Endothelial cell of umbilical vein (primary cell): Measurements from ENCODE around the gene TMIGD3. TPM values are rescaled to one million over a fixed set of nuclear protein-coding genes. Genes with fewer than 3 reads are reported as not detected.

Experiments used
- BruUV-seq: library from RNA; stranded (reverse); fragments of 400-500 nt; replicated peaks from 2 replicates; lab custom pipeline; 2021; lab: Mats Ljungman, UMichigan
- CTCF ChIA-PET: fragments of 300-600, 350-600 bp; sonication (Branson Sonifier 250); formaldehyde crosslinking; loops from one replicate; lab custom pipeline; 2021; ENCODE audit warnings: antibody characterized with exemption, inconsistent platforms; lab: Charles Lee
- POLR2A ChIA-PET: fragments of 300-600, 350-600 bp; sonication (Branson Sonifier 250); formaldehyde crosslinking; loops from one replicate; lab custom pipeline; 2021; ENCODE audit warnings: antibody characterized with exemption, inconsistent platforms; lab: Charles Lee
- DNase-seq: peaks from one replicate; pipeline ENCODE4 v3.0.0-alpha.2; 2011; ENCODE audit warnings: low read depth, low spot score
- FAIRE-seq: peaks from 2 replicates; lab custom pipeline; 2011; peaks lifted over from hg19 to GRCh38; lab: Jason Lieb, UNC
- H2AFZ ChIP-seq: 2 replicates; pipeline ENCODE4 v1.6.0; 2012; ENCODE audit warnings: low read depth, low read length, control low read depth, inconsistent platforms
- H3K27ac ChIP-seq: 2 replicates; pipeline ENCODE4 v1.5.1; 2011; ENCODE audit warnings: low read depth, mild to moderate bottlenecking, control low read depth, low read length, moderate library complexity; ENCODE audit not compliant: insufficient read depth
- H3K27me3 ChIP-seq, 2 experiments: 2 replicates each; pipeline versions ENCODE4 v1.6.0 to v1.6.1; 2011; ENCODE audit warnings: low read length in 2 of 2, mixed read lengths in 1 of 2; ENCODE audit not compliant: control insufficient read depth in 2 of 2, insufficient read depth in 2 of 2
- H3K36me3 ChIP-seq, 2 experiments: 2 replicates in 1 of 2; 3 replicates in 1 of 2; pipeline ENCODE4 v1.5.1; 2011; ENCODE audit warnings: low read length in 2 of 2, mild to moderate bottlenecking in 1 of 2, moderate library complexity in 1 of 2; ENCODE audit not compliant: control insufficient read depth in 2 of 2, insufficient read depth in 2 of 2; ENCODE audit errors: extremely low read depth in 1 of 2
- H3K4me1 ChIP-seq: 3 replicates; pipeline ENCODE4 v1.5.1; 2011; ENCODE audit warnings: mild to moderate bottlenecking, low read length; ENCODE audit not compliant: control insufficient read depth, insufficient read depth; ENCODE audit errors: extremely low read depth
- H3K4me2 ChIP-seq: 2 replicates; pipeline ENCODE4 v1.6.1; 2011; ENCODE audit warnings: low read length, control low read depth, mixed read lengths; ENCODE audit not compliant: insufficient read depth
- H3K4me3 ChIP-seq, 3 experiments: fragments of 200-600 bp in 1 of 3; sonication (generic), shearing (Covaris generic) in 1 of 3; replicated peaks in 1 of 3; 2 replicates each; pipeline ENCODE4 v1.5.1; 2011 to 2016; ENCODE audit warnings: control low read depth in 3 of 3, low read length in 3 of 3, mild to moderate bottlenecking in 2 of 3, inconsistent platforms in 1 of 3, low read depth in 1 of 3, moderate library complexity in 1 of 3; ENCODE audit not compliant: insufficient read depth in 1 of 3
- H3K79me2 ChIP-seq: 2 replicates; pipeline ENCODE4 v1.6.0; 2012; ENCODE audit warnings: low read length, inconsistent platforms; ENCODE audit not compliant: control insufficient read depth, insufficient read depth
- H3K9ac ChIP-seq: replicated peaks from 2 replicates; pipeline ENCODE3; 2011; ENCODE audit warnings: low read length, control low read depth; ENCODE audit not compliant: insufficient read depth; ENCODE audit errors: extremely low read depth
- H3K9me1 ChIP-seq: replicated peaks from 3 replicates; pipeline ENCODE4 v1.6.0; 2011; ENCODE audit warnings: mild to moderate bottlenecking, low read length; ENCODE audit not compliant: control insufficient read depth, insufficient read depth; ENCODE audit errors: extremely low read depth
- H3K9me3 ChIP-seq: replicated peaks from 2 replicates; pipeline ENCODE4 v1.5.1; 2012; ENCODE audit warnings: low read length, inconsistent platforms; ENCODE audit not compliant: control insufficient read depth, insufficient read depth
- H4K20me1 ChIP-seq: replicated peaks from 2 replicates; pipeline ENCODE3; 2011; ENCODE audit warnings: mild to moderate bottlenecking, low read length; ENCODE audit not compliant: control insufficient read depth, insufficient read depth; ENCODE audit errors: extremely low read depth
- CTCF ChIP-seq, 2 donors: IDR thresholded peaks; 1 replicate in 1 of 2; 2 replicates in 1 of 2; pipeline ENCODE4 v1.5.1; 2011; ENCODE audit warnings: low read length in 2 of 2, mild to moderate bottlenecking in 2 of 2, moderate library complexity in 2 of 2, control low read depth in 1 of 2, inconsistent platforms in 1 of 2, low read depth in 1 of 2; ENCODE audit not compliant: insufficient read depth in 1 of 2; ENCODE audit errors: extremely low read depth in 1 of 2
- EZH2 ChIP-seq: IDR thresholded peaks from 2 replicates; pipeline ENCODE4 v1.6.1; 2012; ENCODE audit warnings: borderline replicate concordance, low read depth, mild to moderate bottlenecking, moderate library complexity, low read length, inconsistent platforms; ENCODE audit not compliant: severe bottlenecking
- FOS ChIP-seq: IDR thresholded peaks from 2 replicates; pipeline ENCODE4 v1.6.1; 2011; ENCODE audit warnings: mild to moderate bottlenecking, low read length, moderate library complexity, borderline replicate concordance; ENCODE audit not compliant: insufficient read depth
- GATA2 ChIP-seq: IDR thresholded peaks from 2 replicates; pipeline ENCODE4 v1.7.0; 2011; ENCODE audit warnings: low read depth, mild to moderate bottlenecking, moderate library complexity, mixed read lengths, low read length; ENCODE audit not compliant: insufficient read length, insufficient read depth
- JUN ChIP-seq: IDR thresholded peaks from 2 replicates; pipeline ENCODE4 v1.6.1; 2011; ENCODE audit warnings: borderline replicate concordance, low read depth; ENCODE audit not compliant: insufficient read length, insufficient read depth
- MAX ChIP-seq: IDR thresholded peaks from 2 replicates; pipeline ENCODE4 v1.6.1; 2011; ENCODE audit not compliant: insufficient read depth, insufficient read length
- MYC ChIP-seq: IDR thresholded peaks from one replicate; pipeline ENCODE4 v1.6.1; 2011; ENCODE audit warnings: mild to moderate bottlenecking, low read depth, low read length
- POLR2A ChIP-seq: IDR thresholded peaks from 2 replicates; pipeline ENCODE4 v1.6.1; 2012; ENCODE audit warnings: low read depth, mild to moderate bottlenecking, control low read depth, low read length
- POLR2AphosphoS5 ChIP-seq: IDR thresholded peaks from 2 replicates; pipeline ENCODE4 v1.6.1; 2012; ENCODE audit warnings: low read depth, mild to moderate bottlenecking, control low read depth, low read length, moderate library complexity; ENCODE audit not compliant: insufficient read depth
- dilution Hi-C: fragments of 300-500 bp; cut with MboI; formaldehyde crosslinking; loops from one replicate; pipeline ENCODE4 v1.15.0; 2019; ENCODE audit warnings: low sequenced_read_pairs; ENCODE audit not compliant: extremely low pct_ligation_motif_present
- intact Hi-C: fragments of 100-400 bp; cut with micrococcal nuclease; formaldehyde crosslinking; loops from one replicate; pipeline ENCODE4 v1.10.0; 2022
- polyA plus RNA-seq, 4 experiments: library from polyadenylated mRNA; depleted of rRNA in 3 of 4; stranded (reverse) in 3 of 4; unstranded in 1 of 4; fragments of >200 nt; gene quantifications; 2 replicates each; pipeline versions ENCODE4 v1.2.1 to v1.2.3, GENCODE V29; 2011 to 2012; ENCODE audit warnings: missing spikeins in 1 of 4
- total RNA-seq: library from RNA; stranded (reverse); gene quantifications from 2 replicates; pipeline ENCODE4 v1.2.3, GENCODE V29; 2021

Gene TMIGD3
- total and polyA plus RNA-seq, 2 donors (not counting 3 experiments of a cell fraction or from before 2014, with no cell fraction given), result 0.07 to 0.49 TPM

GRCh38 chr1:111542187-111542586 lies 38.8 kb upstream of the TMIGD3 start:
- Histone ChIP-seq H3K27me3 (peaks cover 1 to 3% of the 10 kb centered on the region in 2 experiments), H3K4me2 (no peak overlapping the region), H3K9ac (no peak overlapping the region), H3K79me2 (no peaks in the 10 kb centered on the region), H3K9me1 (no peaks in the 10 kb centered on the region), H4K20me1 (no peaks in the 10 kb centered on the region), H3K4me3 (no peak overlapping the region), H3K36me3 (no peaks in the 10 kb centered on the region), H2AFZ (no peak overlapping the region), H3K4me1 (peaks cover 2% of the 10 kb centered on the region), H3K27ac (no peak overlapping the region), H3K9me3 (no peaks in the 10 kb centered on the region)
- dilution Hi-C loops (no loop called here), intact Hi-C loops (no loop called here)
- TF ChIP-seq MYC, result no peak
- TF ChIP-seq JUN, result no peak
- no peak for TF ChIP-seq FOS
- no peak for TF ChIP-seq POLR2A
- TF ChIP-seq EZH2, result no peak
- DNase-seq, result no peak
- CTCF ChIA-PET, result no interaction called here
- BruUV-seq, result no TSS peak
- POLR2A ChIA-PET, result no interaction called here
- FAIRE-seq, result no peak

GRCh38 chr1:111541721-111542120 lies 38.3 kb upstream of the TMIGD3 start:
- Histone ChIP-seq H3K36me3 (no peaks in the 10 kb centered on the region), H3K9ac (no peak overlapping the region), H3K4me1 (peaks cover 2% of the 10 kb centered on the region), H3K9me3 (no peaks in the 10 kb centered on the region), H2AFZ (no peak overlapping the region), H3K4me2 (peak overlapping the region; percentile 22), H3K27me3 (peaks cover 6 to 7% of the 10 kb centered on the region in 2 experiments), H4K20me1 (no peaks in the 10 kb centered on the region), H3K4me3 (no peak overlapping the region), H3K9me1 (no peaks in the 10 kb centered on the region), H3K79me2 (no peaks in the 10 kb centered on the region), H3K27ac (no peak overlapping the region)
- ChIA-PET CTCF (no interaction called here), POLR2A (no interaction called here)
- intact Hi-C loops (no loop called here), dilution Hi-C loops (no loop called here)
- no peak for TF ChIP-seq CTCF (IDR thresholded peaks at IDR 0.05; ENCODE audit: extremely low read depth in 1 of 2, insufficient read depth in 1 of 2, low read depth in 1 of 2, low read length in 2 of 2)
- TF ChIP-seq FOS, result no peak
- TF ChIP-seq POLR2AphosphoS5, result no peak
- no peak for TF ChIP-seq JUN
- no peak for TF ChIP-seq MAX
- TF ChIP-seq MYC, result no peak
- TF ChIP-seq GATA2, result no peak
- TF ChIP-seq POLR2A, result no peak
- no peak for TF ChIP-seq EZH2
- no TSS peak for BruUV-seq
- DNase-seq, result no peak
- no peak for FAIRE-seq
